NCI-H146 treated with DMSO at 0.1 percent for 48 hours (cell line): ENCODE data around the gene SMIM21.

ENCODE experiments used
- DNase-seq: peaks from one replicate; lab custom pipeline; 2025; ENCODE audit not compliant: unreplicated experiment; lab: John Stamatoyannopoulos, UW

The SMIM21 gene

GRCh38 chr18:75427603-75428002 is at the start of gene SMIM21:
Gene SMIM21 (minus strand): TSS chr18:75427703. CDS start chr18:75427563, 140 bp downstream.
- DNase-seq, result no peak

GRCh38 chr18:75475228-75475627 is 47.7 kb upstream of the SMIM21 start:
- DNase-seq, result no peak

GRCh38 chr18:75474332-75474731 is 46.8 kb upstream of the SMIM21 start:
- no peak for DNase-seq

- DNase-seq, result no peak
Observed at GRCh38 chr18:75473316-75473715, 45.8 kb upstream of the SMIM21 start.

- DNase-seq, result no peak
Observed at GRCh38 chr18:75472906-75473305, 45.4 kb upstream of the SMIM21 start.

- DNase-seq, result peak; percentile 19
Observed at GRCh38 chr18:75472396-75472795, 44.9 kb upstream of the SMIM21 start.

- DNase-seq, result no peak
Observed at GRCh38 chr18:75471850-75472249, 44.3 kb upstream of the SMIM21 start.

- no peak for DNase-seq
Observed at GRCh38 chr18:75467851-75468250, 40.3 kb upstream of the SMIM21 start.

- no peak for DNase-seq
Observed at GRCh38 chr18:75467281-75467795, 39.8 kb upstream of the SMIM21 start.

GRCh38 chr18:75464356-75464755 is 36.9 kb upstream of the SMIM21 start:
- DNase-seq, result no peak

- DNase-seq, result no peak
Observed at GRCh38 chr18:75462178-75462832, 34.8 kb upstream of the SMIM21 start.

- DNase-seq, result no peak
Observed at GRCh38 chr18:75456199-75456631, 28.7 kb upstream of the SMIM21 start.

- no peak for DNase-seq
Observed at GRCh38 chr18:75455249-75456198, 28.0 kb upstream of the SMIM21 start.

GRCh38 chr18:75454022-75454795 is 26.7 kb upstream of the SMIM21 start:
- no peak for DNase-seq

- DNase-seq, result no peak
Observed at GRCh38 chr18:75450906-75451305, 23.4 kb upstream of the SMIM21 start.

GRCh38 chr18:75441896-75442295 is 14.4 kb upstream of the SMIM21 start:
- no peak for DNase-seq

- DNase-seq, result no peak
Observed at GRCh38 chr18:75439348-75439747, 11.8 kb upstream of the SMIM21 start.

- no peak for DNase-seq
Observed at GRCh38 chr18:75438891-75439290, 11.4 kb upstream of the SMIM21 start.

- DNase-seq, result no peak
Observed at GRCh38 chr18:75437979-75438378, 10.5 kb upstream of the SMIM21 start.

GRCh38 chr18:75433098-75433497 is 5.6 kb upstream of the SMIM21 start:
- no peak for DNase-seq

GRCh38 chr18:75429975-75430374 is 2.5 kb upstream of the SMIM21 start:
- DNase-seq, result no peak
